Measurements from ENCODE around the gene PIGQ. TPM values are rescaled to one million over a fixed set of nuclear protein-coding genes. Genes with fewer than 3 reads are reported as not detected.
A peak's percentile ranks its signal among the peaks of the same experiment; 100 is the strongest.

The PIGQ gene
- total and polyA plus RNA-seq, 11 donors: 16.4 to 39.5 (median 22.0) TPM

GRCh38 chr16:625977-626765 lies 56.4 kb downstream of the PIGQ start:
- TF ChIP-seq POLR2A (IDR thresholded peaks at IDR 0.05) (no peak), CTCF (IDR thresholded peaks at IDR 0.05) (no peak)
- intact Hi-C loops (cut with DNase I): loop anchor here in 3 of 10 donors (5.0 kb wide), 2 partner anchors 34 to 49 kb away; partner anchors contain the start of gene RAB40C (in 2 of the 3)
- Histone ChIP-seq H3K4me1 (peaks cover 0 to 23% (median 19%) of the 10 kb centered on the region in 12 donors), H3K9me3 (no peaks in the 10 kb centered on the region), H3K27me3 (no peaks in the 10 kb centered on the region), H3K4me3 (no peak overlapping the region), H3K27ac (peak overlapping the region in 1 of 12 donors; percentile 57), H3K36me3 (peaks cover 0 to 39% (median 10%) of the 10 kb centered on the region in 9 donors)
- no peak for ATAC-seq
- whole genome bisulfite sequencing, 4 donors: 93 to 97% (median 95%) methylated on average over 27 to 35 of the region's 35 CpGs
- DNase-seq: peak in 1 of 5 donors; percentile 23

GRCh38 chr16:626787-627453 lies 57.2 kb downstream of the PIGQ start:
- no peaks in the 10 kb centered on the region for H3K27me3 ChIP-seq
- no peaks in the 10 kb centered on the region for H3K9me3 ChIP-seq
- TF ChIP-seq POLR2A (IDR thresholded peaks at IDR 0.05): no peak
- no peak for TF ChIP-seq CTCF (IDR thresholded peaks at IDR 0.05)
- H3K4me1 ChIP-seq: peaks cover 0 to 25% (median 21%) of the 10 kb centered on the region in 12 donors
- peak overlapping the region in 1 of 12 donors; percentile 57 for H3K27ac ChIP-seq
- intact Hi-C loops (cut with DNase I): loop anchor here in 3 of 10 donors (5.0 kb wide), 2 partner anchors 35 to 50 kb away; partner anchors contain the start of gene RAB40C (in 2 of the 3)
- H3K4me3 ChIP-seq: no peak overlapping the region
- peaks cover 0 to 39% (median 10%) of the 10 kb centered on the region in 9 donors for H3K36me3 ChIP-seq
- DNase-seq (peak in 1 of 5 donors; percentile 26), ATAC-seq (no peak)
- 93 to 96% (median 93%) methylated on average over 27 to 29 of the region's 29 CpGs for WGBS, 4 donors

- peak overlapping the region in 1 of 12 donors; percentile 57 for H3K27ac ChIP-seq
Measured at GRCh38 chr16:627454-628239, 57.9 kb downstream of the PIGQ start.

More at GRCh38 chr16:627454-628239, 57.9 kb downstream of the PIGQ start:
- no peak for TF ChIP-seq CTCF (IDR thresholded peaks at IDR 0.05)
- TF ChIP-seq POLR2A (IDR thresholded peaks at IDR 0.05): no peak
- ATAC-seq (no peak), DNase-seq (peak in 1 of 5 donors; percentile 45)
- Histone ChIP-seq H3K9me3 (no peaks in the 10 kb centered on the region), H3K4me1 (peaks cover 0 to 25% (median 21%) of the 10 kb centered on the region in 12 donors), H3K27me3 (no peaks in the 10 kb centered on the region), H3K4me3 (no peak overlapping the region), H3K36me3 (peaks cover 0 to 39% (median 10%) of the 10 kb centered on the region in 9 donors)
- intact Hi-C loops (cut with DNase I): loop anchor here in 3 of 10 donors (5.0 kb wide), 2 partner anchors 35 to 50 kb away; partner anchors contain the start of gene RAB40C (in 2 of the 3)
- 86 to 92% (median 89%) methylated on average over 30 to 50 of the region's 50 CpGs for WGBS, 4 donors

Data from heart left ventricle (tissue), 16 donors.